C4-2B (cell line): ENCODE data around the gene RNF41.
"Not testable (repeated sequence)": the region's sequence is repeated elsewhere in the genome, so short reads cannot be mapped to it uniquely, and the experiment has no call there.

Experiments used
- H3K27ac ChIP-seq: fragments of 450-650 bp; 2 replicates; pipeline ENCODE4 v1.5.1; 2017
- ZFX ChIP-seq: fragments of 450-650 bp; IDR thresholded peaks from 2 replicates; pipeline ENCODE4 v1.6.1; 2017
- TF ChIP-seq, protein P1 (sequence below): fragments of 450-650 bp; conservative IDR thresholded peaks from 2 replicates; pipeline ENCODE4 v1.5.1; 2017; ENCODE audit warnings: mild to moderate bottlenecking

RNF41 gene

DNA sequence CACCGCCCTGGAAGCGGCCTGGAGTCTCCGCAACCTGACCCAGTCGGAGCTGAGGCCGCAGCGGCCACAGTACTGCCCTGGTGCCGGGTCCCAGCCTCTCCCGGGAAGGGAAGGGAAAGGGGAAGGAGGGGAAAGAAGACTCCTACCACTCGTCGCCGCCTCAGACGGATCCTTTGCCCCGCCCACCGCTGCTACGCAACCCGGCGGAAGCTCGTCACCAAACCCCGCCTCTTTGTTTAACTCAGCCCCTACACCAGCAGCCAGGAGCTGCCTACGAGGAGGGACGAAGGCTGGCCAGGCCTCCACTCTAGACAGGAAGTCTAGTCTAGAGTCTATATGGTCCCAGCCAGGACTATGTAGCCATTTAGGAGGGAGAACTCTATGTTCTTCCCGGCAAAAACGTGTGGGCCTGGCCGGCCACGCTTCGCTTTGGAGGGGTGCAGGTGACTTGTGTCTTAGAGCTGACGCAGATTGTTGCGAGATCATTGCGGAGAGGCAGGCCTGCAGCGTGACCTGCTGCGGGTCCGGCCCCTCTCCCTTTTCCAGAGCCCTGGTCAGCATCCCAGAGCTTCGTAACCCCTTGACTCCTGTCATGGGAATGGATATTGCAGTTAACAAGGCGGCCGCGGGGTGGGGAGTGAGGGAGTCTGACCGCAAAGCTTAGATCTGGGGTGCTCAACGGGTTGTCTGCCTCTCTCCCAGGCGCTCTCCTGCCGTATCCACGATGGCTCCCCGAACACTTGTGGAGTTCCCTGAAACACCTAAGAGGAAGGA, at the start of gene RNF41:
Gene RNF41 (minus strand): TSS at position 166 of the 774 bp plus-strand sequence. CDS start 7,875 bp downstream, outside the sequence.
- TF ChIP-seq, protein P1, sequence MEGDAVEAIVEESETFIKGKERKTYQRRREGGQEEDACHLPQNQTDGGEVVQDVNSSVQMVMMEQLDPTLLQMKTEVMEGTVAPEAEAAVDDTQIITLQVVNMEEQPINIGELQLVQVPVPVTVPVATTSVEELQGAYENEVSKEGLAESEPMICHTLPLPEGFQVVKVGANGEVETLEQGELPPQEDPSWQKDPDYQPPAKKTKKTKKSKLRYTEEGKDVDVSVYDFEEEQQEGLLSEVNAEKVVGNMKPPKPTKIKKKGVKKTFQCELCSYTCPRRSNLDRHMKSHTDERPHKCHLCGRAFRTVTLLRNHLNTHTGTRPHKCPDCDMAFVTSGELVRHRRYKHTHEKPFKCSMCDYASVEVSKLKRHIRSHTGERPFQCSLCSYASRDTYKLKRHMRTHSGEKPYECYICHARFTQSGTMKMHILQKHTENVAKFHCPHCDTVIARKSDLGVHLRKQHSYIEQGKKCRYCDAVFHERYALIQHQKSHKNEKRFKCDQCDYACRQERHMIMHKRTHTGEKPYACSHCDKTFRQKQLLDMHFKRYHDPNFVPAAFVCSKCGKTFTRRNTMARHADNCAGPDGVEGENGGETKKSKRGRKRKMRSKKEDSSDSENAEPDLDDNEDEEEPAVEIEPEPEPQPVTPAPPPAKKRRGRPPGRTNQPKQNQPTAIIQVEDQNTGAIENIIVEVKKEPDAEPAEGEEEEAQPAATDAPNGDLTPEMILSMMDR, result no peak
- TF ChIP-seq ZFX, result peak; percentile 54; the same call in 1 of the 2 replicates
- peak within 1 kb of the TSS; percentile 93 for H3K27ac ChIP-seq

DNA sequence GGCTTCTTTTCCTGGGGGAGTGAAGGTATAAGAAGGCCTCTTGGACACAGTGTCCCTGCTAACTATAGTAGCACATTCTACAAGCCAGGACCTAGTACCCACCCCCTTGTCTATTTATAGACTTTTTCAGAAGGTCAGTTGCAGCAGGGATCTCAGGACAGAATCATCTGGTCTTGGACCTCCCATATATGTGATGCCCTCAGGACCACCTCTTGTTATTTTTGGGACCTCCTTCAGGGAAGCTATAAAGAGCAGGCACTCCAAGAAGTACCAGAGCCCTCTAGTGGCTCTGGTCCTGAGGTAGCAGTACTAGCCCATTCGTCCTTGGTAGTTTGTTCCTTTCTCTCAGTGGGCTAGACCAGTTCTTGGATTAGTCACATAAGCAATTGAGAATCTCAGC, 49.3 kb upstream of the RNF41 start:
- TF ChIP-seq, protein P1, result no peak; the same call in 1 of the 2 replicates
- TF ChIP-seq ZFX, result no peak
- H3K27ac ChIP-seq, result no peak overlapping the region

DNA sequence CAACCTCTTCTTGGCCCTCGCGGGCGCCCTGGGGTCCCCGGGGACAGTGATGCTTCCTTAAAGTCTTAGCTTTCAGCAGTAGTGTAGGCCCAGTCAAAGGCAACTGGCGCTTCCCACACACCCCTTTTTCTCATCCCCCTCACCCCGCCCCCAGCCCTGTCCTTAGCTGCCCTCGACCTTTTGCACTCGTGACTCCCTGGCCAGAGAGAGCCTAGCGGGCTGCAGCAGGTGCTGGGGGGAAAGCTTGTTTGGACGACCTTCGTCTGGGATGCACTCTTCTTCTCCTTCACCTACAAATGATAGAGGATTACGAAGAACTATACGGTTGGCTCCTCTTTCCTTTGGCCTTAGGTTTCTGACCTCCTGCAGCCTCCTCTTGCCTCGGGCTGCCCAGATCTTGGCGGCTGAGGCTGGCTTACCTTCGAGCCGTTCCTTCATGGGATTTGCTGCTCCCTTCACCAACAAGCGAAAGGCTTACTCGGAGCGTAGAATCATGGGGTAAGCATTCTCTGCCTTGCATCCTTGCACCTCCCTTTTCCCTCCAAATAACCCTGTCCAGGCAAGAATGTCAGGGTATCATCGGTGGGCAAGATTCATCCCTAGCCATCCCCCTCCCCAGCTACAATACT, 45.8 kb upstream of the RNF41 start:
- TF ChIP-seq ZFX, result no peak
- TF ChIP-seq, protein P1, result no peak
- peak overlapping the region; percentile 59 for H3K27ac ChIP-seq

DNA sequence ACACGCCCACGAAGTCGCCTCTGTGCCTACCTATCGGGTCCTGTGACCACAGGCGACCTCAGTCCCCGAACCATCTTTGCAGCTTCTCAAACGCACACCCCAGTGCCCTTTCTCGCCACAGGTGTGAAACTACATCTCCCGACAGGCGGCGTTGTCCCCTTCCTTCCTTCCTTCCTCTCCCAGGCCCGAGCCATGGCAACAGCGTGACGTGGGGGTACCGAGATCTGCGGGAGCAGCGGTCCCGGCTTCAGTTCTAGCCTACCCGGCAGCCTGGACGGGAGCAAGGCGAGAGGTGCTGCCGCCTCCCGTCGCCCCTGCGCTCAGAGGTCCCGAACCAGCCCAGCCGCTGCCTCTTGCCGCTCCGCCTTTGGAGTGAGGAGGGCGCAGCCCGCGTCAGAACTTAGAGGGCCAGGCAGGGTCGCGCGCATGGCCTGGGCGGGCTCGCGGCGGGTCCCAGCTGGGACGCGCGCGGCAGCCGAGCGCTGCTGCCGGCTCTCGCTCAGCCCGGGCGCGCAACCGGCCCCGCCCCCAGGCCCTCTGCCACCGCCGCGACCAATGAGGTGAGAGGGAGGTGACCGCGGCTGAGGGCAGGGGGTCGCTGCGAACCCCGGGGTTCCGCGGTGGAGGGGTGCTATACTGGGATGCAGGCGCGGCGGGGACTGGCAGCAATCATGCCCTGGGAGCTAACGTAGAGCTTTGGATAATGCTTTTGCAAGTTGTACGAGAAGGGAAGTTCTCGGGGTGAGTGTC, 45.1 kb upstream of the RNF41 start, which contains the start of gene COQ10A:
Gene COQ10A (plus strand): TSS at position 250 of the 750 bp plus-strand sequence. CDS start 177 bp downstream, at position 427.
- TF ChIP-seq, protein P1, result peak; percentile 68
- TF ChIP-seq ZFX, result no peak
- H3K27ac ChIP-seq, result peak within 1 kb of the TSS; percentile 59

DNA sequence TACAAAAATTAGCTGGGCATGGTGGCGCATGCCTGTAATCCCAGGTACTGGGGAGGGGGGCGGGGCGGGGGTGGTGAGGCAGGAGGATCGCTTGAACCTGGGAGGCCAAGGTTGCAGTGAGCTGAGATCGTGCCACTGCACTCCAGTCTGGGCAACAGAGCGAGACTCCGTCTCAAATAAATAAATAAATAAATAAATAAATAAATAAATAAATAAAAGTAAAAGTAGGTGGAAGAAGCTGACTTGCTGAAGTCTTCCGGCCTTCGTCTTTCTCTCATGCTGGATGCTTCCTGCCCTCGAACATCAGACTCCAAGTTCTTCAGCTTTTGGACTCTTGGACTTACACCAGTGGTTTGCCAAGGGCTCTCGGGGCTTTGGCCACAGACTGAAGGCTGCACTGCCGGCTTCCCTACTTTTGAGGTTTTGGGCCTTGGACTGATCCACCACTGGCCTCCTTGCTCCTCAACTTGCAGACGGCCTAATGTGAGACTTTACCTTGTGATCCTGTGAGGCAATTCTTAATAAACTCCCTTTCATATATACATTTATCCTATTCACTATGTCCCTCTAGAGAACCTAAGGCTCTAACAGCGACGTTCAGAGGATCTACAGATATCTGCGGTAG, 44.5 kb upstream of the RNF41 start:
- peak overlapping the region; percentile 59 for H3K27ac ChIP-seq

DNA sequence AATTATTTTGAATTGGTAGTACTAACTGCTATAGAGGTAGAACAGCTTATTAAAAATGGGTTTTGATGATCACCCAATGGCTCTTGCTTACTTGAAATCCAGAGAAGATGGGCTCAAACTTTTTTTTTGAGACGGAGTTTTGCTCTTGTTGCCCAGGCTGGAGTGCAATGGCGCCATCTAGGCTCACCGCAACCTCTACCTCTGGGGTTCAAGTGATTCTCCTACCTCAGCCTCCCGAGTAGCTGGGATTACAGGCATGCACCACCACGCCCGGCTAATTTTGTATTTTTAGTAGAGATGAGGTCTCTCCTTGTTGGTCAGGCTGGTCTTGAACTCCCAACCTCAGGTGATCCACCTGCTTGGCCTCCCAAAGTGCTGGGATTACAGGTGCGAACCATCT, 41.2 kb upstream of the RNF41 start:
- TF ChIP-seq, protein P1, result peak; percentile 23; the same call in 1 of the 2 replicates
- H3K27ac ChIP-seq, result not testable (repeated sequence)

DNA sequence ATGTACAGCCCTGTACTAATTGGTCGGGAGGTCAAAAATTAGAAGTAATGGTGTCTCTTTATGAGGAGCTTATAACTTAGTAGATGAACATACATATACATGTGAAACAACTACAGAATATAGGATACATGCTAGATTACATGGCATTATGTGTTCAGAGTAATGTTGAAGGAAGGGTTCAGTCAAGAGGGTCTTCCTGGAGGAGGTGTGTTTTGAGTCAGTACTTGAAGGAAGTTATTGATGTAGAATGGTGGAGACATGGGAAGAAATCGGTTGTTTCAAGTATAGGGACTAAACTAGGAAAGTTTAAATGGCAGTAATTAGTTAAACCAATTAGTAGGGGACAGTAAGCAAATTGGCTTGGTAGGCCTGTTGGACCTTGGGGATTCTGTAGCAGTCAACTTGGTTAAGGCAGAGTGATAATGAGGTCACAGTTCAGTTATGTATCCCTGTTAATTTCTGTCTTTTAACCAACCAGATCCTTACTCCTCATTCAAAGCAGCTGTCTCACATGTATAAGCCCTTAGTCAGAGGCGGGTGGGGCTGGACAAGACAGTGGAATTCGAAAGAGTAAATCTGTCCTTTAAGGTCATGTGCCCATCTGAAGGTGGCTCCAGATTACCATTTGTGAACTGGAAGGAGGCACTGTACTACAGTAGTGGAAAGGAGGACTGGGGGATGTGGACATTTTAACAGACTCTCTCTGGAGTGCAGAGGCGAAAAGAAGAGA, 39.9 kb upstream of the RNF41 start:
- TF ChIP-seq, protein P1, result no peak
- no peak for TF ChIP-seq ZFX
- no peak overlapping the region for H3K27ac ChIP-seq
